Ovary (tissue), 3 donors: ENCODE data around the gene ABCA1.

Experiments
- POLR2A ChIP-seq: fragments of 450-650 bp; IDR thresholded peaks from one replicate; pipeline ENCODE4 v1.6.1; 2017; ENCODE audit warnings: antibody characterized with exemption, mild to moderate bottlenecking, moderate library complexity
- TF ChIP-seq, protein P1 (sequence below), 3 donors: fragments of 450-650 bp in 2 of 3; fragments of 200-600 bp in 1 of 3; IDR thresholded peaks; one replicate each; pipeline versions ENCODE4 v1.5.1 to v1.8.0; 2016 to 2022; ENCODE audit warnings: antibody characterized with exemption in 3 of 3, mild to moderate bottlenecking in 1 of 3
- donor health status: DM: no; HTN: no; CAD: no.

DNA sequence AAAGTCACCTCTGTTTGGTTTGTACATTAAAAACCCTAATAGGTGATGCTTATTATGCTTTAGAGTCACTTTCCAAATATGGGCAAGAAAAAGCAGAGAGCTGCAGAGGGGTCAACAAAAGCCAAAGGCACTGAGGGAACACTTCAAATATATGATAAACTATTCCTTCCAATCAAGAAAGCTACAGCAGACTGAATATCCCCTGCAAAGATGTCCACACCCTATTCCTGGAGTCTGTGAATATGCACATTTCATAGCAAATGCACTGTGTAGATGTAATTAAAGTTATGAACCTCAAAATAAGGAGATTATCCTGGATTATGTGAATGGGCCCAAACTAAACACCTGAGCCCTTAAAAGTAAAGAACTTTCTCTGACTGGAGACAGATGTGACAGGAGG lies 74.3 kb downstream of the ABCA1 start:
- no peak for TF ChIP-seq POLR2A
- TF ChIP-seq, protein P1, sequence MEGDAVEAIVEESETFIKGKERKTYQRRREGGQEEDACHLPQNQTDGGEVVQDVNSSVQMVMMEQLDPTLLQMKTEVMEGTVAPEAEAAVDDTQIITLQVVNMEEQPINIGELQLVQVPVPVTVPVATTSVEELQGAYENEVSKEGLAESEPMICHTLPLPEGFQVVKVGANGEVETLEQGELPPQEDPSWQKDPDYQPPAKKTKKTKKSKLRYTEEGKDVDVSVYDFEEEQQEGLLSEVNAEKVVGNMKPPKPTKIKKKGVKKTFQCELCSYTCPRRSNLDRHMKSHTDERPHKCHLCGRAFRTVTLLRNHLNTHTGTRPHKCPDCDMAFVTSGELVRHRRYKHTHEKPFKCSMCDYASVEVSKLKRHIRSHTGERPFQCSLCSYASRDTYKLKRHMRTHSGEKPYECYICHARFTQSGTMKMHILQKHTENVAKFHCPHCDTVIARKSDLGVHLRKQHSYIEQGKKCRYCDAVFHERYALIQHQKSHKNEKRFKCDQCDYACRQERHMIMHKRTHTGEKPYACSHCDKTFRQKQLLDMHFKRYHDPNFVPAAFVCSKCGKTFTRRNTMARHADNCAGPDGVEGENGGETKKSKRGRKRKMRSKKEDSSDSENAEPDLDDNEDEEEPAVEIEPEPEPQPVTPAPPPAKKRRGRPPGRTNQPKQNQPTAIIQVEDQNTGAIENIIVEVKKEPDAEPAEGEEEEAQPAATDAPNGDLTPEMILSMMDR (IDR thresholded peaks at IDR 0.05): no peak
